C4-2B (cell line): ENCODE data around the gene MYH10.

Source experiments
- CTCF ChIP-seq: fragments of 450-650 bp; conservative IDR thresholded peaks from 2 replicates; pipeline ENCODE4 v1.5.1; 2017; ENCODE audit warnings: mild to moderate bottlenecking
- ZFX ChIP-seq: fragments of 450-650 bp; IDR thresholded peaks from 2 replicates; pipeline ENCODE4 v1.6.1; 2017

- no peak for TF ChIP-seq CTCF
- TF ChIP-seq ZFX: no peak
These were observed 142.8 kb downstream of the MYH10 start for GRCh38 chr17:8487743-8488142.
